ENCODE data around the gene NTSR1. TPM values are rescaled to one million over a fixed set of nuclear protein-coding genes. Genes with fewer than 3 reads are reported as not detected.
A peak's percentile ranks its signal among the peaks of the same experiment; 100 is the strongest.

NTSR1 gene
- total RNA-seq, 6 experiments from 2014 or later, result 0.04 to 0.74 (median 0.09) TPM; not detected in 2

DNA sequence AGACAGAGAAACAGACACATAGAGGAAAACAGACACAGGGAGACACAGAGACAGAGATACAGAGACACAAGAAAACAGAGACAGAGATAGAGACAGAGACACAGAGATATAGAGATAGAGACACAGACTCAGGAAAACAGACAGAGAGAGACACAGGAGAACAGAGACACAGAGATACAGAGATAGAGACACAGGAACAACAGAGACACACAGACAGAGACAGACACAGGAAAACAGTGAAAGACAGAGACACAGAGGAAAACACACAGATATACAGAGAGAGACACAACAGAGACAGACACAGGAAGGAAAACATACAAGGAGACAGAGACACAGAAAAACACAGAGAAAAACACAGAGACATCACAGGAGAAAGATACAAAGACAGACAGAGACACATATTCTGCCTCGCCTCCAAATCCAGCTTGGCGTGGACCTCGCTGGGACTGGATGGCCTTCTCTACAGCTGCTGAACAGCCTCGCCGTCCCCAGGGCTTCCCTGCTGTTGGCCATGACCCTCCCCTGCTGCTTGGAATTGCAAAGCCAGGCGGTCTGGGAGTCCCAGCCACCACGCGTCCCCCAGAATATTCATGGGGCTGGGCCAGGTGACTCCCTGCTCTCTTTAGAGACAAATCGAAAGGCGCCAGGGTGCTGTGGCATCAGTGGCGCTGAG is 36.8 kb downstream of the NTSR1 start:
- WGBS (ENCODE audit: insufficient coverage, low coverage, low lambda C conversion rate, missing lambda C conversion rate), result 70% methylated on average over 2 of the region's 11 CpGs
- H3K4me1 ChIP-seq, result no peaks in the 10 kb centered on the region
- TF ChIP-seq, protein P1, sequence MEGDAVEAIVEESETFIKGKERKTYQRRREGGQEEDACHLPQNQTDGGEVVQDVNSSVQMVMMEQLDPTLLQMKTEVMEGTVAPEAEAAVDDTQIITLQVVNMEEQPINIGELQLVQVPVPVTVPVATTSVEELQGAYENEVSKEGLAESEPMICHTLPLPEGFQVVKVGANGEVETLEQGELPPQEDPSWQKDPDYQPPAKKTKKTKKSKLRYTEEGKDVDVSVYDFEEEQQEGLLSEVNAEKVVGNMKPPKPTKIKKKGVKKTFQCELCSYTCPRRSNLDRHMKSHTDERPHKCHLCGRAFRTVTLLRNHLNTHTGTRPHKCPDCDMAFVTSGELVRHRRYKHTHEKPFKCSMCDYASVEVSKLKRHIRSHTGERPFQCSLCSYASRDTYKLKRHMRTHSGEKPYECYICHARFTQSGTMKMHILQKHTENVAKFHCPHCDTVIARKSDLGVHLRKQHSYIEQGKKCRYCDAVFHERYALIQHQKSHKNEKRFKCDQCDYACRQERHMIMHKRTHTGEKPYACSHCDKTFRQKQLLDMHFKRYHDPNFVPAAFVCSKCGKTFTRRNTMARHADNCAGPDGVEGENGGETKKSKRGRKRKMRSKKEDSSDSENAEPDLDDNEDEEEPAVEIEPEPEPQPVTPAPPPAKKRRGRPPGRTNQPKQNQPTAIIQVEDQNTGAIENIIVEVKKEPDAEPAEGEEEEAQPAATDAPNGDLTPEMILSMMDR (IDR thresholded peaks at IDR 0.05), result no peak
- no peak for TF ChIP-seq POLR2A (IDR thresholded peaks at IDR 0.05)
- H3K4me3 ChIP-seq, result no peak overlapping the region
- intact Hi-C loops (cut with DNase I), result no loop called here
- H3K9me3 ChIP-seq, result no peaks in the 10 kb centered on the region
- H3K36me3 ChIP-seq, result no peaks in the 10 kb centered on the region
- ATAC-seq (no peak), DNase-seq (peak in 1 of 3 donors; percentile 10)
- no peak overlapping the region for H3K27ac ChIP-seq
- H3K27me3 ChIP-seq, result no peaks in the 10 kb centered on the region

DNA sequence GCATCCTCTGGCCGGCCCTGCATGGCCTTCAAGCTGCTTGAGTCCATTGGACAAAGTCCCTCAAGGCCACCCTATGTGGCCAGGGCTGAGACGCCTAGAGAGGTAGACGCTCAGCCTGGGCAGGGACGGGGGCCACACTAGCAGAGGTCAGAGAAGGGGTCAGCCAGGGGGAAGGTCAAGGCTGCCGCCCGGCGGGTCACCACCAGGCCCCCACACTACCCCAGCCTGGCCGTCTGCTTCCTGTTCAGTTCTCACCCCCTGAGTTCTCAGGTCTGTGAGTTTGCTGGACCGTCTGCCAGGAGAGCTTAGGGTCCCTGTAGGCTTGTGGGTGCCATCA is 37.3 kb downstream of the NTSR1 start:
- 81% methylated on average over 3 of the region's 9 CpGs for WGBS (ENCODE audit: insufficient coverage, low coverage, low lambda C conversion rate, missing lambda C conversion rate)
- Histone ChIP-seq H3K36me3 (no peaks in the 10 kb centered on the region), H3K4me3 (no peak overlapping the region), H3K9me3 (no peaks in the 10 kb centered on the region), H3K27ac (no peak overlapping the region), H3K27me3 (no peaks in the 10 kb centered on the region), H3K4me1 (no peaks in the 10 kb centered on the region)
- TF ChIP-seq, protein P1 (IDR thresholded peaks at IDR 0.05), result no peak
- no peak for TF ChIP-seq POLR2A (IDR thresholded peaks at IDR 0.05)
- ATAC-seq, result no peak
- no peak for DNase-seq
- intact Hi-C loops (cut with DNase I), result no loop called here

DNA sequence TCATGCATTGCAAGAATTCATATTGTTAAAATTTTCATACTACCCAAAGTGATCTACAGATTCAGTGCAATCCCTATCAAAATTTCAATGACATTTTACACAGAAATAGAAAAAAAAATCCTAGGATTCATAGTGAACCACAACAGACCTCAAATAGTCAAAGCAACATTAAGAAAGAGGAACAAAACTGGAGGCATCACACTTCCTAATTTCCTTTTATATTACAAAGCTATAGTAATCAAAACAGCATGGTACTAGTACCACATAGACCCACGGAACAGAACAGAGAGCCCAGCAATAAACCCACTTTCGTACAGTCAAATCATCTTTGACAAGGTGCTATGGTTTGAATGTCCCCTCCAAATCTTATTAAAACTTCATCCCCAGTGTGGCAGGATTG is 39.7 kb downstream of the NTSR1 start:
- H3K4me3 ChIP-seq, result no peak overlapping the region
- no peaks in the 10 kb centered on the region for H3K36me3 ChIP-seq
- no peak for ATAC-seq
- H3K4me1 ChIP-seq, result no peaks in the 10 kb centered on the region
- no peak for TF ChIP-seq POLR2A (IDR thresholded peaks at IDR 0.05)
- TF ChIP-seq, protein P1 (IDR thresholded peaks at IDR 0.05), result no peak
- 72% methylated on average over 2 of the region's 2 CpGs for WGBS (ENCODE audit: insufficient coverage, low coverage, low lambda C conversion rate, missing lambda C conversion rate)
- no peak for DNase-seq
- intact Hi-C loops (cut with DNase I), result no loop called here
- H3K9me3 ChIP-seq, result no peaks in the 10 kb centered on the region
- H3K27me3 ChIP-seq, result no peaks in the 10 kb centered on the region
- no peak overlapping the region for H3K27ac ChIP-seq

DNA sequence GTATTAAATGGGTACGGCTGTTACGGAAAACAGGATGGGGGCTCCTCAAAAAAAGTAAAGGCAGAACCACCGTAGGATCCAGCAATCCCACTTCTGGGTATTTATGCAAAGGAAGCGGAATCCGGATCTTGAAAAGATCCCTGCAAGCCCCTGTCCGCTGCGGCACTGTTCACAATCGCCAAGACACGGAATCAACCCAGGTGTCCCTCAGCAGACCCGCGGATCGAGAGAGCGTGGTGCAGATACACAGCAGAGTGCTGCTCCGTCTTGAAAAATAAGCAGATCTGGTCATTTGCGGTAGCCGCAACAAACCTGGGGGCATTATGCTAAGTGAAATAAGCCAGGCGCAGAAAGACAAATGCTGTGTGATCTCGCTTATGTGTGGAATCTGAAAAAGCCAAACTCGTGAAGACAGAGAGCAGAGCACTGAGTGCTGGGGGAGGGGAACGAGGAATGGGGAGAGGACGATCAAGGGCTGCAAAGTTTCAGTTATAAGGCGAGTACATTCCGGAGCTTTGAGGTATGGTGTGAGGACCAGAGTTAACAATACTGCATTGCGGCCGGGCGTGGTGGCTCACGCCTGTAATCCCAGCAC is 41.3 kb downstream of the NTSR1 start:
- Histone ChIP-seq H3K4me3 (no peak overlapping the region), H3K9me3 (no peaks in the 10 kb centered on the region), H3K27me3 (no peaks in the 10 kb centered on the region), H3K4me1 (no peaks in the 10 kb centered on the region), H3K27ac (no peak overlapping the region), H3K36me3 (no peaks in the 10 kb centered on the region)
- TF ChIP-seq, protein P1 (IDR thresholded peaks at IDR 0.05), result no peak
- TF ChIP-seq POLR2A (IDR thresholded peaks at IDR 0.05), result no peak
- ATAC-seq (no peak), DNase-seq (peak in 1 of 3 donors; percentile 37)
- intact Hi-C loops (cut with DNase I), result no loop called here
- WGBS (ENCODE audit: insufficient coverage, low coverage, low lambda C conversion rate, missing lambda C conversion rate), result 76% methylated on average over 24 of the region's 27 CpGs

All from right lobe of liver (tissue), 6 donors.